GDM1 (cell line): Measurements from ENCODE around the gene RHOB.
A peak's percentile ranks its signal among the peaks of the same experiment; 100 is the strongest.
"Not testable (repeated sequence)": the region's sequence is repeated elsewhere in the genome, so short reads cannot be mapped to it uniquely, and the experiment has no call there.

Experiments used
- DNase-seq: peaks from one replicate; lab custom pipeline; 2025; lab: John Stamatoyannopoulos, UW

RHOB gene

DNA sequence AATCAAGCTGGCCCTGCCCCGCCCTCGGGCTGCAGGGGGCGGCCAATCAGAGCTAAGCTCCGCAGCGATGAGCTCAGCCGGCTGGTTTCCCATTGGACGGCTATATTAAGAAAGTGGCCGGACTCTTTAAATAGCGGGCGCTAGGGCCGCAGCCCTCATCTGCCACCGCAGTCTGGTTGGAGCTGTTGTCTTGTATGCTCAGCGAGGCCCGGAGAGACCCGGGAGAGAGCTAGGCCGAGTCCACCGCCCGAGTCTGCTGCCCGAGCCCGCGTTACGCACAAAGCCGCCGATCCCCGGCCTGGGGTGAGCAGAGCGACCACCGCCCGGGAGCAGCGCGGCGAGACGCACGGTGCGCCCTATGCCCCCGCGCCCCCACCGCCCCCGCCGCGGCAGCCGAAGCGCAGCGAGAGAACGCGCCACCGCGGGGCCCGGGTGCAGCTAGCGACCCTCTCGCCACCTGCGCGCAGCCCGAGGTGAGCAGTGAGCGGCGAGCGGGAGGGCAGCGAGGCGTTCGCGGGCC, at the start of gene RHOB:
TSS of gene RHOB (plus strand) at position 158 of the 520 bp plus-strand sequence. CDS start 392 bp downstream, outside the sequence.
- peak; percentile 78 for DNase-seq

DNA sequence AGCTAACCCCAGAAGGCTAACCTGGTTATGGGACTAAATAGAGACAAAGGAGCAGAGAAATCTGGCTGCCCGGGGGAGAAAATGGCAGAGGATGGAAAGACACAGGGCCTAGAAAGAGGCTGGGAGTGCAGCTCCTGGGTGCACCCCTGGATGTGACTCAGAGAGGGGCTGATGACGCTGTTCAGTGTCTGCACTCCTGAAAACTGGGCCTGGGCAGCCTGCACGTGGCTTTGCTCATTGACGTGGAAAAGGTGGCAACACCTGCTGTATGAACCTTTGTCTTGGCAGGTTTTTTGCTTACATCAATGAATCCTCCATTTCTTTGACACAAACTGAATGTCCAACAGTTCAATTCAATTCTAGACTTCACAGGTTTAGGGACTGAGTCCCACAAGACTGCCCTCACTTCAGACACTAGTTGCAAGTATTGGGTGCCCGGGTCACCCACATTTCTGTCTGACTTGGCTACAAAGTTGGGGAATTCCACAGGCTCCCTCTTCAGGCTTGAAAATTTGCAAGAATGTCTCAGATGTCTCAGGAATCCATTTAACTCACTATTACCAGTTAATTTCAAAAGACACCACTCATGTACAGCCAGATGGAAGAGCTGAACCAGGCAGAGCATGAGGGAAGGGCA, 48.9 kb upstream of the RHOB start:
- DNase-seq, result no peak

DNA sequence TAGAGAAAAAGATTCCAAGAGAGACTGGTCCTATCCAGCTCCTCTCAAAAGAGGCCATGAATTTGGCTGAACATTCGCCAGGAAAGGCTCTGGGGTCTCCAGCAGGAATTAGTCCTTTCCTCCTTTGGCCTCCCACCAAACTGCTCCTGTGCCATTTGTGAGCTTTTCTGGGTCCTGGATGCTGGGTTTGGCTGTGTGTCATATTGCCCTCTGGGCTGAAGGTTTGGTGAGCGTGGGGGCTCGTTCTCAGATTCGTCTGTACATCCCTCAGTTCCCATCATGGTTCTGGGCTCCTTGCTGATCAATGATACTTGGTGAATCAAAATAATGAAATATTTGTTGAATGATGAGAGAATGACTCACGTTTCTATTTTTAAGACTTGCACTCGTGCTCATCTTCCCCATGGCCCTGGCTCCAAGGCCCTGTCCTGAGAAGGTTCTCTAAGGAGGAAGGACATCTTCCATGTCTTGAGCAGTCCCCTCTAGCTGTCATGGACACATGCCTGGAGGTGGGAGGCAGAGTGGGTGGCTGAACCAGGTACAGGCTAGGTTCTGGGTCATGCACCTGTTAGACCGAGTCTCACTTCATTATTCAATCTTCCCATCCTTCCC, 47.8 kb upstream of the RHOB start:
- no peak for DNase-seq

DNA sequence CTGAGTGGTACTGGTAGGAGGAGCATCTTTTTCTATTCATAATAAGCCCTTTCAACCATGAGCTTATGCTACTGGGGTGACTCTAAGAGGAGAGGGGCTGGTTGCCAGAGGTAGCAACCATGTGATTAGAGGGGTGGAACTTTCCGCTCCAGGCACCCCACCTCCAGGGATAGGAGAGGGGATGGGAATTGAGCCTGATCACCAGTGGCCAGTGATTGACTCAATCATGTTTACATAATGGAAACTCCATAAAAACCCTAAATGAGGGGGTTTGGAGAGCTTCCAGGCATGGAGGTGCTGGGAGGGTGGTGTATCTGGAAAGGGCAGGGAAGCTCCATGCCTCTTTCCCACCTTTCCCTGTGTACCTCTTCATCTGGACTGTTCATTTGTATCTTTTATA, 46.6 kb upstream of the RHOB start:
- DNase-seq, result no peak

DNA sequence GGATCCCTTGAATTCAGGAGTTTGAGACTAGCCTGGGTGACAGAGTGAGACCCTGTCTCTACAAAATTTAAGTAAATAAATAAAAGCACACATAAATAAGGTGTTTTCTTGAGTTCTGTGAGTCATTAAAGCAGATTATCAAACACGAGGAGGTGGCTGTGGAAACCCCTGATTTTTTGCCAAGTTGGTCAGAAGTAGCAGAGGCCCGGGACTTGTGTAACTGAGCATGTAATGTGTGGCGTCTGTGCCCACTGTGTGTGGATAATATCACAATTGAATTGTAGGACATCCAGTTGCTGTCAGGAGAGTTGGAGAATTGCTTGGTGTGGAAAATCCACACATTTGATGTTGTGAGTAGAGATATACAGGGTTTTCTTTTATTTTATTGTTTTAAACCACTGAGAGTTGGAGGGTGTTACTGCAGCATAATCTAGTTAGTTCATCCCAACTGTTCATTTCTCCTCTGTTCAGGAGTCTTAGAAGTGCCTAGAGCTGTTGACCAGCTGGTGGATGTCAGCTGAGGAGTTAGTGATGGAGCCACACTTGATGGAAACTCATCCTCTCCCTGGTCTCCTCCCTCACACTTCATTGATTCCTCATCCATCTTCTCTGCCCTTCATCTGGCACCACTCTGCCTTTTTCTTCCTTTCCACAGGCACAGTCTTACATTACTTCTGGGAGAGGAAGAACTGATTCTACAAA, 45.9 kb upstream of the RHOB start:
- no peak for DNase-seq

DNA sequence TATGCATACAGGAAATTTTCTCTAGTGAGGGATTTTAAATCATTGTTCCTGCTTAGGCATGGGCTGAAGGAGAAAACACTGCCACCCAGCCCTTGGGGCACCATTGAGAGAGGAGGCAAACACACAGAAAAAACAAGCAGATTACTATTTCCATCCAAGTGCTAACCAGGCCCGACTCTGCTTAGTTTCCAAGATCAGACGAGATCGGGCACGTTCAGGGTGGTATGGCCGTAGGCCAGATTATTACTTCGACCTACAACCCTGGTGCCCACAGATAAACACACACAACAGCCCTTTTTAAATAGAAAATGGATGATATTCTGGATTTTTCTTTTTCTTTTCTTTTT, 45.4 kb upstream of the RHOB start:
- DNase-seq, result no peak

DNA sequence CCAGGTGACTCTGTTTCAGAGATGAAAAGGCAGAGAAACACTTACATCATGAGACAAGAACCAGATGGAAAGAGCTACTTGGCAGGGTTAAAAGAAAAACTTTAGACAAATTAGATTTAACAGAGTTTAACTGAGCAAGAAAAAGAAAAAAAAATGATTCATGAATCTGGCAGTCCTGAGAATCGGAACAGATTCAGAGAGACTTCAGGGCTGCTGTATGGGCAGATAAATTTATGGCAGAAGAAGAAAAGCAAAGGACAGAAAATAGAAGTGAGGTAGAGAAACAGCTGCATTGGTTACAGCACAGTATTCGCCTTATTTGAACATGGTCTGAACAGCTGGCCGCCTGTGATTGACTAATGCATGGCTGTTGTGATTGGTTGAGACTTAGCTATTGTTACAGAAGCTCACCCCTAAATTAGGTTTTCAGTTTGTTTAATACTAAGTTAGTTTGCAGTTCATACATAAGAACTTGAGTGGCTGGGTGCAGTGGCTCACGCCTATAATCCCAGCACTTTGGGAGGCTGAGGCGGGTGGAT, 43.0 kb upstream of the RHOB start:
- no peak for DNase-seq

DNA sequence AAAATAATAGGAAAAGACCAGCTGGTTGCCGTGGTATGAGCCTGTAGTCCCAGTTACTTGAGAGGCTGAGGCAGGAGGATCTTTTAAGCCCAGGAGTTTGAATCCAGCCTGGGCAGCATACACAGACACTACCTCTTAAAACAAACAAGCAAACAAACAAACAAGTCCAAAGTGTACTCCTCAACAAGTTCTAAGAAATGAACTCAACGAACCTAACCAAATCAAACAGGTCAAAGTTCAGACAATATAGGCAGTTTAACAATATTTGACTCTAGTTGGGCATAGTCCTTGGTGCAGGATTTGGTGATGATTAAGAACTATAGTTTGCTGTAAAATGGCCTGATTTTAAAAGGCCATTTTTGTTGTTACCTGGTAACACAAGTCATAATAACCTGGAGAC, 41.9 kb upstream of the RHOB start:
- DNase-seq, result no peak

DNA sequence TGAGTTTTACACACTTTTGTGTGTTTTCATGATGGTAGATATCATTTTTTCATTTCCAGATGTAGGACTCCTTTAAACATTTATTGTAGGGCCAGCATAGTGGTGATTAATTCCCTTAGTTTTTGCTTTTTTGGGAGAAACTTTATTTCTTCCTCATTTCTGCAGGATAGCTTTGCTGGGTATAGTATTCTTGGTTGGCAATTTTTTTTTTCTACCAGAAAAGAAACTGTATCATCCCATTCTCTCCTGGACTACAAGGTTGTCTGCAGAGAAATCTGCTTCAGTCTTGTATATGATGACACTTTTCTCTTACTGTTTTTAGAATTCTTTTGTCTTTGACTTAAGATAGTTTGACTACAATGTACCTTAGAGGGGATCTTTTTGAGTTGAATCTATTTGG, 37.8 kb upstream of the RHOB start:
- no peak for DNase-seq

DNA sequence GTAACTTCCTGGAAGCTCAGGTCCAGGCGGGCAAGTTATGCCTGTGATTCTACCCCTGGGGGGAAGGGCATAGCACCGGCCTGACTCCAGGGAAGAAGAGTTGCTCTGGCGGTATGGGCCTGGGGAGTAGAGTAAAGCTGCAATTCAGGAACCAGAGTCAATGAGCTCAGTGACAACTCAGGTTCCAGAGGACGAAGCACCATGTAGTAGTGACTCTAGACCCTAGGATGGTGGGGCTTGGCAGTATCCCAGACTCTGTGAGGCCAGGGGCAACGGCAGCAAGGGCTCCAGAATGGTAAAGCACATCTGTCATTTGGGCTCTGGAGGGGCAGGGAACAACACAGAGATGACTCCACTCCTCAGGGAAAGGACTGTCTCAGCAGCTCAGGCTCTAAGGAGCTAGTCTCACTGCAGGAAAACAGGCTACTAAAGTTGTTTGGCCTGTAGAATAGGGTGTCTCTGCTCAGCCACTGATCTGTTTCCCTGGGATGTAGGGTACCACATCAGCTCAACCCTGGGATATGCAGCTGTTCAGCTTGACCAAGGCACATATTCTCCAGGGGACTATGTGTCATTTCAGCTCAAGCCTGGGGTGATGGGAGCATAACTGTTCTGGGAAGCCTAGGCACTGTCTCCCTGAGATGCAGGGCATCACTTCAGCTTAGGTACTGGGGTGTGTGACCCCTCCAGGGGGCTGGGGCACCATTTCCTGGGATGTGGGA, 36.2 kb upstream of the RHOB start:
- DNase-seq, result no peak

DNA sequence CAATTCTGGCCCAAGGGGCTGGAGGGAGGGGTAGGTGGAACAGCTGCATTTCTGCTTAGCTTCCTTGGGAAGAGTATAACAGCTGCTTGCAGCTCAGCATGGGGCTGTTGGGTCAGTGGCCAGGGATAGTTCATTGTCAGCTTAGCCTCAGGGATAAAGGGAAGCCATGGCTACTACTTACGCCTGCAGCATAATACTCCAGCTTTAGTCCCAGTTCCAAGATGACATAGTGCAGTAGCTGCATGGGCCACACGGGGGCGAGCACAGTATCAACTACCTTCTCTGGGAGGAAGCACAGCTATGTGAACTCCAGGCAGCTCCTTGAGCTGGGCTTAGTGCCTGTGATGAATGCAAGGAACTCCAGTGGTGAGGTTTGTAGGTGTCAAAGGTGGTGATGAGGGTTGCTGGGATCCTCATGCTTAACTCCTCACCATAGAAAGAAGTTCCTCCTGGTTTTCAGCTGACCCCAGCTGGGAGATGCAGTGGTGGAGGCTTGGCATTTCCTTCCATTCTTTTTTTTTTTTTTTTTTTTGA, 35.4 kb upstream of the RHOB start:
- peak; percentile 59 for DNase-seq

DNA sequence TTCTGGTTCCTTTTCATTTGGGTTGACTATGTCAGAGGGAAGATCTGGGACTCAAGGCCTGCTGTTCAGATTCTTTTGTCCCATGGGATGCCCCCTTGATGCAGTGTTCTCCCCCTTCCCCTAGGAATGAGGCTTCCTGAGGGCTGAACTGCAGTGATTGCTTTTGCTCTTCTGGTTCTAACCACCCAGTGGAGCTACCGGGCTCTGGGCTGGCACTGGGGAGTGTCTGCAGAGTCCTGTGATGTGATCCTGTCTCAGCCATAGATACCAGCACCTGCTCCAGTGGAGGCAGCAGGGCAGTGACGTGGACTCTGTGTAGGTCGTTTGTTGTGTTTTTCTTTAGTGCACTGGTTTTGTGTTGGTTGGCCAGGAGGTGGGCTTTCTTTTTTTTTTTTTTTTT, 32.1 kb upstream of the RHOB start:
- DNase-seq, result no peak

DNA sequence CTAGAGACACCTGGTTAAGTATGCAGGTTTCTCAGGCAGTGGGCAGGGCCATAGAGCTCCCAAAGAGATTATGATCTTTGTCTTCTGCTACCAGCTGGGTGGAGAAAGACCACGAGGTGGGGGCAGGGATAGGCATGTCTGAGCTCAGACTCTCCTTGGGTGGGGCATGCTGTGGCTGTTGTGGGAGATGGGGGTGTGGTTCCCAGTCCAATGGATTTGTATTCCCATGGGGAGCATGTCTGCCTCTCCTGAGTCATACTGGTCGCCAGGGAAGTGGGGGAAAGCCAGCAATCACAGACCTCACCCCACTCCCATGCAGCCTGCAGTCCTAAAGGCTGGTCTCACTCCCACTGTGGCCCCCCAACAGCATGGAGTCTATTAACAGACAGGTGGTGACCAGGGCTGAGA, 31.4 kb upstream of the RHOB start:
- DNase-seq, result no peak

DNA sequence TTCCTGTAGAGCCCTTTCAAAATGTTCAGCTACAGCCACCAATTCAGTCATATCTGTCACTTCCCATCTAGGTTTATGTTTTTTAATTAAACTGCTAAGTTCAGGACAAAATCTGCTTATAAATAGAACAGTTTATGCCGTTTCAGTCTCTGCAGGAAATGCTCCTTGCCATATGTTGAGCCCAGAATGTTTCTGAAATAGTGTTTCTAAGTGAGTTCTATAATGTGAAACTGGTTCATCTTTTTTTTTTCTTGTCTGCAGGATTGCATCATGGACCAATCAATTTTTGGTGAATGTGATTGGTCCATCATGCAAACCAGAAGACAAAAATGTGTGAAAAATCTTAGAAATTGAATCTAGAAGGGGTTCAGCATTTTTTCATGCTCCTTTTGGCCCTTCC, 30.2 kb upstream of the RHOB start:
- no peak for DNase-seq

DNA sequence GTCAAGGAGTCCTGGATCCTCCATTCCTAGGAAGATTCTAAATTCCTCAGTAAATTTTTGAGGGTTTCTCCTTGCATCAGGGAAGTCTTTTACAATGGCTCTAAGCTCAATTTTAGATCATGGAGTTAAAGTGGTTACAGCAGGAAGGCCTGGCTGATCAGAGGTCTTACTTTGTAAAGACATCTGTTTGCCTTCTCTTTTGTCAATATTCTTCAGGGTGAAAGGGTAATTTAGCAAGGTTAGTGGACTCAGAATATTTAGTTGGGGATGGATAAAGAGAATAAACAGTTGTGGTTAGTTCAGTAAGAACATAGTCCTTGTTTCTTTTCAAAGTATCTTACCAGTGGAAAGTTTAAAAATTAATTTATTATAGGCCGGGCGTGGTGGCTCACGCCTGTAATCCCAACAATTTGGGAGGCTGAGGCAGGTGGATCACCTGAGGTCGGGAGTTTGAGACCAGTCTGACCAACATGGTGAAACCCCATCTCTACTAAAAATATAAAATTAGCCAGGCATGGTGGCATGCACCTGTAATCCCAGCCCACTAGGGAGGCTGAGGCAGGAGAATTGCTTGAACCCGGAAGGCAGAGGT, 29.5 kb upstream of the RHOB start:
- not testable (repeated sequence) for DNase-seq

DNA sequence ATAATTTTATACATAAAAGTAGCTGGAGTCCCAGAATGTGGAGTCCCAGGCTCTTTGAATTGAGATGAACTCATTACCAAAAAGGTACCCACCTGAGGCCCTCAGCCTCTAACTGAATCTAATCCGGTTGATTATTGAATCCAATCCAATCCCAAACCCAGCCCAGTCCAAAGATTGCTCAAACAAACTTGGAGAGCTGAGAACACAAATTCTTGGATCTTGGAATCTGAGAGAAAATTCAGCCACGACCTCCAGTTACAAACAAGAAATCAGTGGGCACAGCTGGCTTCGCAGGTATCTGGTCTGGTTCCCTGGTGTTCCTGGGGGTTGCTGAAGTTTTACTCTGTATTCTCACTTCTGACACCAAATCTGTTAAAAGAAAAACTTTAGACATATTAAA, 28.4 kb upstream of the RHOB start:
- no peak for DNase-seq

DNA sequence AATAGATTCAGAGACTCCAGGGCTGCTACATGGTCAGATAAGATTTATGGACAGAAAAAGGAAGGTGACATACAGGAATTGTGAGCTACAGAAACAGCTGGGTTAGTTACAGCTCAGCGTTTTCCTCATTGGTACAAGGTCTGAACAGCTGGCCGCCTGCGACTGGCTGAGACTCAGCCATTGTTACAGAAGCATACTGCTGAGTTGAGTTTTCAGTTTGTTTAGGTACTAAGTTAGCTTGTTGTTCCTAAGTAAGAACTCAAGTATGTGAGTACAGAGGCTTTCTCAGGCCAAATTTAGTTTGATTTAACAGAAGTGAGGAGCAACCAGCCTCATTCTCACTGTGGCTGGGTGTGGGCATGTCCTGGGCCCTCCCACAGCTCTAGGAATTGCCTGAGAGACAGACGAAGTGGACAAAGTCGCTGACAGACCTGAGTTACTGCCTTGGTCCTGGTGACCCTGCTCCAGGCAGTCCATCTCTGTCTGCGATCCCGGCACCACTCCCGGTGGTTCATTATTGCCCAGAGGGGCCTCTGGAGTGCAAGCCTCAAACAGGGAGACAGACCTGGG, 27.8 kb upstream of the RHOB start:
- DNase-seq, result no peak

DNA sequence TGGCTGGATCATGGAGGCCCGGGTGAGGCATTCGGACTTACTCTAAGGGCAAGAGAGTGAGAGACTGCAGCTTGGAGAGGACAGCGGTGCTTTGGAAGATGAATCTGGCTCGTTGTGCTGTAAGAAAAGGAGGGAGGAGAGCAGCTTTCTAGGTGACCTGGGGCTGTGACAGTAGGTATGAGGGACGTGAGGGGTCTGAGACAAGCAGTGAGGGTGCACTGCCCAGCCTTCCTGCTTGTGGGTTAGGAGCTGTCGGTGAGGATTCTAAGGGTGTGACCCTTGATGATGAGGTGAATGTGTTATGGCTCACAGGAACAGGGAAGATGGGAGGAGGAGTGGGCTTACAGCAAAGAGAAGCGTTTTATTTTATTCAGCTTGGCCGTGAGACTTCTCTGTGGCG, 27.1 kb upstream of the RHOB start:
- DNase-seq, result no peak

DNA sequence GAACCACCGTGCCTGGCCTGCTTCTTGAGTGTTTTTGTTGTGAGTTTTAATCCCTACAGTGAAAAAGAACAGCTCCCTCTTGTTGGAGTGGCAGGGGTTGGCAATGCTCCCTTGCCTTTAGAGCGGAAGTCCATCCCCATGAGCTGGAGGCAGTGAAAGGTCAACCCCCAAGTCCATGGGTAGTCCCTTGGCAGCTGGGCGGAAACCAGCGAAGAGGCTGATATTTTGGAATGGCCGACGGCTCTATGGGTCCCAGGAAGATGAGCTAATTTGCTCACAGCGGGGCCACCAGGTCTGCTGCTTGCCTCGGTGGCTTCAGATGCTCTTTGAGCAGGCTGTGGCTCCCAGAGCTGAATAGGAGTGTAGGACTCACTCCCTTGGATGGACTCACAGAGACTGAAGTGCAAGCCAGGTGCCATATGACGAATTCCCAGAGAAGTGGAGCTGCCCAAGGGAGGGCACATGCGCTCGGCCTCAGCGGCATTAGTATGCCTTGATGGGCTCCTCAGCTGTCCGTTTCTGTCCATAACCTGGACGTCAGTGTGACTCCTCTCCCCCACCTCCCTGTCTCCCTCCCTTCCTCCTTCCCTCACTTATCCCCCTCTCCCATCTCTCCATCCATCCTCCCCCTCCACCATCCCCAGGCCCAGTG, 25.4 kb upstream of the RHOB start:
- no peak for DNase-seq

DNA sequence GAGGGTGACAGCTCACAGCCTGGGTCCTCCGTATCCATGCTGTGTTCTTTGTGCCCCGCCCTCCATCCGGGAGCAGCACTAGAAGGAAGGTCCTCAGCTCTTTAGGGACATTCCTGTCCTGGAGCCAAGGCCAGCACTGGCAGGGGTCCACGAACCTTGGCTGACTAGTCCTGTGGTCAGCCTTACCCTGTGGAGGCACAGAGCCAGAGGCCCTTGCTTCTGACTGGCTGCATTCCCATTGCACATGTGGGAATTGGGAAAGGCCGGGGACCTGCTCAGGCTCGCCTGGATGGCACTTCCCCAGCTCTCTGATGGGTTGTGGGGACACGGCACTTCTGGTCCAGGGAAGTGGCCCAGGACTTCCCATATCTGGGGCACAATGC, 24.9 kb upstream of the RHOB start:
- DNase-seq, result no peak
